GM12878 (cell line): ENCODE measurements around the gene B4GALT1. TPM values are rescaled to one million over a fixed set of nuclear protein-coding genes. Genes with fewer than 3 reads are reported as not detected.

ENCODE experiments used
- ASH2L ChIP-seq: fragments of 300-600, 200-600 bp; sonication (generic); IDR thresholded peaks from 2 replicates; pipeline ENCODE4 v1.6.1; 2017; ENCODE audit warnings: low read depth, mild to moderate bottlenecking, borderline replicate concordance
- ATF7 ChIP-seq: fragments of 450-650 bp; IDR thresholded peaks from 2 replicates; pipeline ENCODE4 v1.6.1; 2016; ENCODE audit warnings: low read depth, mild to moderate bottlenecking
- BMI1 ChIP-seq: fragments of 450-650 bp; IDR thresholded peaks from 2 replicates; pipeline ENCODE4 v1.6.1; 2016; ENCODE audit warnings: mild to moderate bottlenecking, moderate library complexity, borderline replicate concordance
- CBFB ChIP-seq: IDR thresholded peaks from 2 replicates; pipeline ENCODE4 v1.6.1; 2016; ENCODE audit warnings: antibody characterized with exemption, low read depth
- CREM ChIP-seq: IDR thresholded peaks from 2 replicates; pipeline ENCODE4 v1.6.1; 2014; ENCODE audit warnings: antibody characterized with exemption, low read depth
- ESRRA ChIP-seq: IDR thresholded peaks from 2 replicates; pipeline ENCODE4 v1.6.1; 2012; ENCODE audit warnings: mild to moderate bottlenecking, low read length, improper control_type of control experiment
- HCFC1 ChIP-seq: fragments of 150-350 bp; IDR thresholded peaks from 2 replicates; pipeline ENCODE4 v1.6.1; 2014; ENCODE audit warnings: low read length
- IKZF2 ChIP-seq, 2 experiments: fragments of 450-650 bp; IDR thresholded peaks; 2 replicates each; pipeline ENCODE4 v1.6.1; 2017; ENCODE audit warnings: mild to moderate bottlenecking in 2 of 2, moderate library complexity in 2 of 2
- IRF4 ChIP-seq: IDR thresholded peaks from 2 replicates; pipeline ENCODE4 v1.6.1; 2011; ENCODE audit warnings: low read depth, low read length
- MAX ChIP-seq: IDR thresholded peaks from 2 replicates; pipeline ENCODE4 v1.6.1; 2012; ENCODE audit warnings: low read depth, low read length, improper control_type of control experiment
- MEF2A ChIP-seq: IDR thresholded peaks from 2 replicates; pipeline ENCODE4 v1.6.1; 2011; ENCODE audit warnings: low read depth, mild to moderate bottlenecking, low read length, moderate library complexity; ENCODE audit not compliant: insufficient read depth
- NFXL1 ChIP-seq: fragments of 450-650 bp; IDR thresholded peaks from 2 replicates; pipeline ENCODE4 v1.6.1; 2017; ENCODE audit warnings: antibody characterized with exemption, mild to moderate bottlenecking, borderline replicate concordance
- NFYA ChIP-seq: IDR thresholded peaks from 2 replicates; pipeline ENCODE4 v1.6.1; 2011; ENCODE audit warnings: low read depth, mild to moderate bottlenecking, low read length, improper control_type of control experiment, borderline replicate concordance
- POLR2AphosphoS5 ChIP-seq: IDR thresholded peaks from 2 replicates; pipeline ENCODE4 v1.6.1; 2011; ENCODE audit warnings: mild to moderate bottlenecking, low read length, inconsistent platforms
- SMAD5 ChIP-seq: IDR thresholded peaks from 2 replicates; pipeline ENCODE4 v1.6.1; 2016; ENCODE audit warnings: antibody characterized with exemption, low read depth
- SMARCA5 ChIP-seq: fragments of 450-650 bp; IDR thresholded peaks from 2 replicates; pipeline ENCODE4 v1.6.1; 2017; ENCODE audit warnings: mild to moderate bottlenecking
- TAF1 ChIP-seq: IDR thresholded peaks from 2 replicates; pipeline ENCODE4 v1.6.1; 2011; ENCODE audit warnings: mild to moderate bottlenecking, low read depth, low read length, borderline replicate concordance
- TARDBP ChIP-seq: IDR thresholded peaks from 2 replicates; pipeline ENCODE4 v1.6.1; 2016; ENCODE audit warnings: borderline replicate concordance
- polyA plus RNA-seq, 11 experiments: library from polyadenylated mRNA; depleted of rRNA in 4 of 11; unstranded in 6 of 11; stranded (reverse) in 5 of 11; fragments of >200 nt; fragmentation: Nextera tagmentation in 4 of 11; fragmentation: Illumina TruSeq in 1 of 11; extraction: Ambion mirVana in 4 of 11; extraction: Trizol in 1 of 11; gene quantifications; 1 replicate in 1 of 11; 2 replicates in 10 of 11; pipeline versions ENCODE4 v1.2.1 to v1.2.3, GENCODE V29; 2011 to 2016; ENCODE audit warnings: inconsistent platforms in 2 of 11, missing spikeins in 2 of 11, low read depth in 1 of 11
- total RNA-seq, 4 experiments: library from RNA; depleted of rRNA in 3 of 4; stranded (reverse); fragments of >200 nt in 3 of 4; fragmentation: Illumina TruSeq in 1 of 4; extraction: Trizol in 1 of 4; gene quantifications; 2 replicates each; pipeline versions ENCODE4 v1.2.1 to v1.2.3, GENCODE V29; 2013 to 2021
- TF ChIP-seq, protein P1 (sequence below): fragments of 450-650 bp; IDR thresholded peaks from 2 replicates; pipeline ENCODE4 v1.6.1; 2016; ENCODE audit warnings: mild to moderate bottlenecking
- TF ChIP-seq, protein P2 (sequence below): fragments of 450-650 bp; IDR thresholded peaks from 2 replicates; pipeline ENCODE4 v1.6.1; 2017; ENCODE audit warnings: low read depth, mild to moderate bottlenecking, moderate library complexity
- TF ChIP-seq, protein P3 (sequence below), 3 experiments: IDR thresholded peaks in 2 of 3; conservative IDR thresholded peaks in 1 of 3; 2 replicates each; pipeline ENCODE4 v1.5.1; 2011; ENCODE audit warnings: low read depth in 3 of 3, low read length in 3 of 3, mild to moderate bottlenecking in 3 of 3, control low read depth in 2 of 3, moderate library complexity in 2 of 3, inconsistent platforms in 1 of 3, mixed read lengths in 1 of 3; ENCODE audit not compliant: control insufficient read depth in 2 of 3, insufficient read depth in 1 of 3; ENCODE audit errors: extremely low read depth in 1 of 3
- TF ChIP-seq, protein P4 (sequence below): fragments of 450-650 bp; formaldehyde crosslinking; IDR thresholded peaks from 2 replicates; pipeline ENCODE4 v1.5.0; 2022; ENCODE audit warnings: mild to moderate bottlenecking, missing genetic modification characterization

The B4GALT1 gene
- total and polyA plus RNA-seq, 10 of the 15 experiments (the other 5 are each of a cell fraction or from before 2014, with no cell fraction given): 12.7 to 79.0 (median 41.0) TPM

GRCh38 chr9:33076046-33077004 lies 90.8 kb downstream of the B4GALT1 start, which contains the start of gene SMU1 (continued):
- TF ChIP-seq, protein P1, sequence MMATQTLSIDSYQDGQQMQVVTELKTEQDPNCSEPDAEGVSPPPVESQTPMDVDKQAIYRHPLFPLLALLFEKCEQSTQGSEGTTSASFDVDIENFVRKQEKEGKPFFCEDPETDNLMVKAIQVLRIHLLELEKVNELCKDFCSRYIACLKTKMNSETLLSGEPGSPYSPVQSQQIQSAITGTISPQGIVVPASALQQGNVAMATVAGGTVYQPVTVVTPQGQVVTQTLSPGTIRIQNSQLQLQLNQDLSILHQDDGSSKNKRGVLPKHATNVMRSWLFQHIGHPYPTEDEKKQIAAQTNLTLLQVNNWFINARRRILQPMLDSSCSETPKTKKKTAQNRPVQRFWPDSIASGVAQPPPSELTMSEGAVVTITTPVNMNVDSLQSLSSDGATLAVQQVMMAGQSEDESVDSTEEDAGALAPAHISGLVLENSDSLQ: peak; percentile 83
- TF ChIP-seq SMAD5 (peak; percentile 61; the same call in 1 of the 2 replicates), IKZF2 (IDR thresholded peaks at IDR 0.05) (peak; percentile 62 to 73), BMI1 (no peak), CREM (peak; percentile 100), NFXL1 (no peak), POLR2AphosphoS5 (peak; percentile 85), TARDBP (peak; percentile 65; the same call in 1 of the 2 replicates), MAX (peak; percentile 29; the same call in 1 of the 2 replicates), NFYA (no peak), MEF2A (0 out of 2 replicates have a peak, but pooled peaks have one; percentile 2), TAF1 (no peak; the same call in 1 of the 2 replicates), IRF4 (0 out of 2 replicates have a peak, but pooled peaks have one; percentile 11), HCFC1 (peak; percentile 71), SMARCA5 (peak; percentile 69; the same call in 1 of the 2 replicates), ATF7 (peak; percentile 73), ESRRA (no peak), CBFB (peak; percentile 59; the same call in 1 of the 2 replicates), ASH2L (no peak)
- TF ChIP-seq, protein P2, sequence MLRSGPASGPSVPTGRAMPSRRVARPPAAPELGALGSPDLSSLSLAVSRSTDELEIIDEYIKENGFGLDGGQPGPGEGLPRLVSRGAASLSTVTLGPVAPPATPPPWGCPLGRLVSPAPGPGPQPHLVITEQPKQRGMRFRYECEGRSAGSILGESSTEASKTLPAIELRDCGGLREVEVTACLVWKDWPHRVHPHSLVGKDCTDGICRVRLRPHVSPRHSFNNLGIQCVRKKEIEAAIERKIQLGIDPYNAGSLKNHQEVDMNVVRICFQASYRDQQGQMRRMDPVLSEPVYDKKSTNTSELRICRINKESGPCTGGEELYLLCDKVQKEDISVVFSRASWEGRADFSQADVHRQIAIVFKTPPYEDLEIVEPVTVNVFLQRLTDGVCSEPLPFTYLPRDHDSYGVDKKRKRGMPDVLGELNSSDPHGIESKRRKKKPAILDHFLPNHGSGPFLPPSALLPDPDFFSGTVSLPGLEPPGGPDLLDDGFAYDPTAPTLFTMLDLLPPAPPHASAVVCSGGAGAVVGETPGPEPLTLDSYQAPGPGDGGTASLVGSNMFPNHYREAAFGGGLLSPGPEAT: peak; percentile 98
- TF ChIP-seq, protein P3, sequence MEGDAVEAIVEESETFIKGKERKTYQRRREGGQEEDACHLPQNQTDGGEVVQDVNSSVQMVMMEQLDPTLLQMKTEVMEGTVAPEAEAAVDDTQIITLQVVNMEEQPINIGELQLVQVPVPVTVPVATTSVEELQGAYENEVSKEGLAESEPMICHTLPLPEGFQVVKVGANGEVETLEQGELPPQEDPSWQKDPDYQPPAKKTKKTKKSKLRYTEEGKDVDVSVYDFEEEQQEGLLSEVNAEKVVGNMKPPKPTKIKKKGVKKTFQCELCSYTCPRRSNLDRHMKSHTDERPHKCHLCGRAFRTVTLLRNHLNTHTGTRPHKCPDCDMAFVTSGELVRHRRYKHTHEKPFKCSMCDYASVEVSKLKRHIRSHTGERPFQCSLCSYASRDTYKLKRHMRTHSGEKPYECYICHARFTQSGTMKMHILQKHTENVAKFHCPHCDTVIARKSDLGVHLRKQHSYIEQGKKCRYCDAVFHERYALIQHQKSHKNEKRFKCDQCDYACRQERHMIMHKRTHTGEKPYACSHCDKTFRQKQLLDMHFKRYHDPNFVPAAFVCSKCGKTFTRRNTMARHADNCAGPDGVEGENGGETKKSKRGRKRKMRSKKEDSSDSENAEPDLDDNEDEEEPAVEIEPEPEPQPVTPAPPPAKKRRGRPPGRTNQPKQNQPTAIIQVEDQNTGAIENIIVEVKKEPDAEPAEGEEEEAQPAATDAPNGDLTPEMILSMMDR (IDR thresholded peaks at IDR 0.05 in 2 of 3, conservative IDR thresholded peaks at IDR 0.05 in 1 of 3; ENCODE audit: control insufficient read depth in 2 of 3, extremely low read depth in 1 of 3, insufficient read depth in 1 of 3, low read depth in 3 of 3, low read length in 3 of 3): no peak
- TF ChIP-seq, protein P4, sequence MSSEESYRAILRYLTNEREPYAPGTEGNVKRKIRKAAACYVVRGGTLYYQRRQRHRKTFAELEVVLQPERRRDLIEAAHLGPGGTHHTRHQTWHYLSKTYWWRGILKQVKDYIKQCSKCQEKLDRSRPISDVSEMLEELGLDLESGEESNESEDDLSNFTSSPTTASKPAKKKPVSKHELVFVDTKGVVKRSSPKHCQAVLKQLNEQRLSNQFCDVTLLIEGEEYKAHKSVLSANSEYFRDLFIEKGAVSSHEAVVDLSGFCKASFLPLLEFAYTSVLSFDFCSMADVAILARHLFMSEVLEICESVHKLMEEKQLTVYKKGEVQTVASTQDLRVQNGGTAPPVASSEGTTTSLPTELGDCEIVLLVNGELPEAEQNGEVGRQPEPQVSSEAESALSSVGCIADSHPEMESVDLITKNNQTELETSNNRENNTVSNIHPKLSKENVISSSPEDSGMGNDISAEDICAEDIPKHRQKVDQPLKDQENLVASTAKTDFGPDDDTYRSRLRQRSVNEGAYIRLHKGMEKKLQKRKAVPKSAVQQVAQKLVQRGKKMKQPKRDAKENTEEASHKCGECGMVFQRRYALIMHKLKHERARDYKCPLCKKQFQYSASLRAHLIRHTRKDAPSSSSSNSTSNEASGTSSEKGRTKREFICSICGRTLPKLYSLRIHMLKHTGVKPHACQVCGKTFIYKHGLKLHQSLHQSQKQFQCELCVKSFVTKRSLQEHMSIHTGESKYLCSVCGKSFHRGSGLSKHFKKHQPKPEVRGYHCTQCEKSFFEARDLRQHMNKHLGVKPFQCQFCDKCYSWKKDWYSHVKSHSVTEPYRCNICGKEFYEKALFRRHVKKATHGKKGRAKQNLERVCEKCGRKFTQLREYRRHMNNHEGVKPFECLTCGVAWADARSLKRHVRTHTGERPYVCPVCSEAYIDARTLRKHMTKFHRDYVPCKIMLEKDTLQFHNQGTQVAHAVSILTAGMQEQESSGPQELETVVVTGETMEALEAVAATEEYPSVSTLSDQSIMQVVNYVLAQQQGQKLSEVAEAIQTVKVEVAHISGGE: no peak
